ENCODE data around the gene GGA1.
"Not testable (repeated sequence)": the region's sequence is repeated elsewhere in the genome, so short reads cannot be mapped to it uniquely, and the experiment has no call there.

Gene GGA1

DNA sequence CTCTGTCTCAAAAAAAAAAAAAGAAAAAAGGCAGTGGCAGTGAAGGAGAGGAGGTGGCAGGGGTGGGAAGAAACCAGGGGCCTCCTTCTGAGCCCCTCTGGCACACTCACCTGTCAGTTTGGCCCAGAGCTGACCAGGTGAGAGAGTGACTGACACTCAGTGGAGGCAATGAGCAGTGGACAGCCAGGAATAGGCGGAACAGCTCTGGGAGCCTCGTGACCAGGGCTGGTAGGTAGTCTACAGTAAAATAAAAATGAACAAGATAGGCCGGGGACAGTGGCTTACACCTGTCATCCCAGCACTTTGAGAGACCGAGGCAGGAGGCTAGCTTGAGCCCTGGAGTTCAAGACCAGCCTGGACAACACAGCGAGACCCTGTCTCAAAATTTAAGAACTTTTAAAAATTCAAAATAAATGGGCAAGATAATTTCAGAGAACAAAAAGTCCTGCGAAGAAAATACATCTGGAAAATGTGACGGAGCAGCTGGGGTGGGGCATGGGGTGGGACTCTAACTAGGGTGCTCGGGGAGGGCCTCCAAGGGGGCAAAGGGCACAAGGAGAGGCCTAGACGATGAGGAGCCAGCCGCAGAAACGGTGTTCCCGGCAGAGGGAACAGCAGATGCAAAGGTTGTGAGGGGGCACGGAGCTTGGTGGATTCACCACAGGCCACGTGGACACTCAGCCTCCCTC lies 46.1 kb downstream of the GGA1 start:
- DNase-seq (ENCODE audit: low read depth): no peak

- no peak for DNase-seq (ENCODE audit: low read depth)
Observed at GRCh38 chr22:37655252-37655563, 46.6 kb downstream of the GGA1 start.

GRCh38 chr22:37656583-37656982 lies 47.9 kb downstream of the GGA1 start:
- DNase-seq (ENCODE audit: low read depth): not testable (repeated sequence)

- DNase-seq (ENCODE audit: low read depth): no peak
Observed at GRCh38 chr22:37657590-37658132, 49.0 kb downstream of the GGA1 start.

GRCh38 chr22:37658133-37659065 lies 49.8 kb downstream of the GGA1 start, which contains the start of gene PDXP:
TSS of gene PDXP (plus strand) at chr22:37658723. CDS start at chr22:37658783, 60 bp downstream.
- peak; percentile 100 for DNase-seq (ENCODE audit: low read depth)

- no peak for DNase-seq (ENCODE audit: low read depth)
Observed at GRCh38 chr22:37659066-37659896, 50.6 kb downstream of the GGA1 start.

- no peak for DNase-seq (ENCODE audit: low read depth)
Observed at GRCh38 chr22:37659897-37660708, 51.5 kb downstream of the GGA1 start.

DNA sequence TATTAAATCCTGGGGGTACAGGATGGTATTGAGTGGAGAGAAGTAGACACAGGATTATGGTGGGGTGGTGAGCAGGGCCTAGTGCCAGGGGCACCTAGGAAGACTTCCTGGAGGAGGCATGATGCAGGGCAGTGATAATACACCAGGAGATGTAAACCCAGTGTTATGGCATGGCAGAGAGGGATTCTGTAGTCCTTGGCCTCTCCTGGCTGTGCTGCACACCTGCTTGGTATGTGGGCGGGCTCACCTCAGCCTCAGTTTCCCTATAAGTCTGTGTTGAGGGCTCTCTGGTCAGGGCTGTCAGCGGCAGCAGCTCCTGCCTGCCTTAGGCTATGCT lies 52.0 kb downstream of the GGA1 start:
- DNase-seq (ENCODE audit: low read depth): no peak

DNA sequence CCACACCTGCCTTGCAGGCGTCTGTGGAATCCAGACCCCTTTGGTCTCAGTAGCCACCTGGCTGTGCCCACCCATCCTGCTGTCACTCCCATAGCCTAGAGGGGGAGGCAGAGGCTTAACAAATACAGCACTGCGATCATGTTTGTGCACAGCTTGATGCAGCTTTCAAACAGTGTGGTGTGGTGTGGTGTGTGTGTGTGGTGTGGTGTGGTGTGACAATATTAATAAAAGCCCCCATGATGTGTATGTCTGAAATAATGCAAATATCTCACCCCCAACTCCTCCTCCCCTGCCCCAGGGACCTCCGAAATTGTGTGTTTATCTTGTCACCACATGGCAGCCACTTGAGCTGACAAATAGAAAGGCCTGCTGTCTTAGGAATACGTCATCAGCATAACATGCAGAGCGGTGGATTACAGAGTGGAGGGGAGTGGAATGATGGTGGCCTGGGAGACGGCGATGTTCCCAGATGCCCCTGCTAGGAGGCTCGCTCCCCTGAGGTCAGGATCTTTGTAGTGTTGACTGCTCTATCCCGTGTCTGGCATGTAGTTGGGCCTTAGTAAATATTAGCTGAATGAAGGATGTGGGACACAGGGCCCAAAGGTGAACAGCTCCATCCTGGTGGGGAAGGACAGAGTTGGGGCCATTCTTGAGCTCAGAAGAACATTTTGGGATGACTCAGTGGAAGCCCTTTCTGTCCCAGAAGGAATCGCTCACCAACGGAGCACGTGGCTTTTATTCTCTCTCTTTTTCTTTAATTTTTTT lies 52.7 kb downstream of the GGA1 start:
- DNase-seq (ENCODE audit: low read depth): no peak

DNA sequence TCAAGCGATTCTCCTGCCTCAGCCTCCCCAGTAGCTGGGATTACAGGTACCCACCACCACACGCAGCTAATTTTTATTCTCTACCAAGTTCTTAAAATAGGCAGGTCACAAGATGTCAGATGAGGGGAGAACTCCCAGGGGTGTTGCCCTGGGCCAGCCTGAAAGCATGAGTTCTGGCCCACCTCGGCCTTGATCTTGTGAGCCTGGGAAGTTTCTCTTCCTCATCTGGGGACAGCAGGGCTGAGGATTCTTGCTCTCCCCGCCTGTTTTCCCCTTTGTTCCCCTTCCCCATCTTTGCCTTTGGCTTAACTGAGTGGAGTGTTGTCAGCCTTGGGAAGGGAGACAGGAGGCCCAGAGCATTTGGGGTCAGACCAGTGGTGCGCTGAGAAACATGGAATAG lies 53.4 kb downstream of the GGA1 start:
- DNase-seq (ENCODE audit: low read depth): no peak

DNA sequence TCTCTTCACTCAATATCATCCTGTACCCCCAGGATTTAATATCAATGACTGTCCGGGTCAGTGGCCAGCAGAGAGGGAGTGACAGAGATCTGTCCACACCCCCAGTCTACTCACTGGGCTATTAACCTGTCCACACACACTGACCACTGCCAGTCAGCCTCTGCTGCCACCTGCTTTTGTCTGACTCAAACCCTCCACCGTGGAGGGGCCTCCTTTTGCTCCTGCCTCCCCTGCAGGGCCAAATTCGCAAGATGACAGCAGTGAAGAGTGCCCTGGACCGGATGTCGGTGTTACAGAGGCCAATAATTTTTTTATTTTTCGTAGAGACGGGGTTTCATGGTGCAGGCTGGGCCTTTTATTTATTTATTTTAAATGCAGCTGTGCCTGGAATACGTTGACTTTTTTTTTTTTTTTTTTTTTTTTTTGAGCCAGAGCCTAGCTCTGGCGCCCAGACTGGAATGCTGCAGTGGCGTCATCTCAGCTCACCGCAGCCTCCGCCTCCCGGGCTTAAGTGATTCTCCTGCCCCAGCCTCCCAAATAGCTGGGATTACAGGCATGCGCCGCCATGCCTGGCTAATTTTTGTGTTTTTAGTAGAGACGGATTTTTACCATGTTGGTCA lies 55.0 kb downstream of the GGA1 start:
- no peak for DNase-seq (ENCODE audit: low read depth)

GRCh38 chr22:37664249-37665101 lies 55.8 kb downstream of the GGA1 start:
- no peak for DNase-seq (ENCODE audit: low read depth)

DNA sequence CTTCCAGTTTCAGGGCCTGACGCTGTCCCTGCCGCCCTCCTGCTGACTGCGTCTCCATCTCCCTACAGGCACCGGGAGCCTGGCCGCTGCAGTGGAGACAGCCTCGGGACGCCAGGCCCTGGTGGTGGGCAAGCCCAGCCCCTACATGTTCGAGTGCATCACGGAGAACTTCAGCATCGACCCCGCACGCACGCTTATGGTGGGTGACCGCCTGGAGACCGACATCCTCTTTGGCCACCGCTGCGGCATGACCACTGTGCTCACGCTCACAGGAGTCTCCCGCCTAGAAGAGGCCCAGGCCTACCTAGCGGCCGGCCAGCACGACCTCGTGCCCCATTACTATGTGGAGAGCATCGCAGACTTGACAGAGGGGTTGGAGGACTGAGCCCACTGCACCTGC lies 56.9 kb downstream of the GGA1 start:
- no peak for DNase-seq (ENCODE audit: low read depth)

DNA sequence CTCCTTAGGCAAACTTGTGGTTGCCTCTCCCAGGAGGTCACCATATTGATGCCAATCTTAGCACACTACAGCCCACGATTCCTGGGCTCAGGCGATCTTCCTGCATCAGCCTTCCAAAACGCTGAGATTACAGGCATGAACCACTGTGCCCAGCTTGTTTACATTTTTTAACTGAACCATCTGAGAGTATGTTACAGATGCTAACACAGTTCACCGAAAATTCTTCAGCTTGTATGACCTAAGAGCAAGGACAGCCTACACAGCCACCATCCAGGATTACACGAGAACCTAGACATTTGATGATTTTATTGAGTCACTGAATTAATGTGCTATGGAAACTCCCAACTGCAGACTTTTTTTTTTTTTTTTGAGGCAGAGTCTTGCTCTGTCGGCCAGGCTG lies 61.0 kb downstream of the GGA1 start:
- DNase-seq (ENCODE audit: low read depth): no peak

DNA sequence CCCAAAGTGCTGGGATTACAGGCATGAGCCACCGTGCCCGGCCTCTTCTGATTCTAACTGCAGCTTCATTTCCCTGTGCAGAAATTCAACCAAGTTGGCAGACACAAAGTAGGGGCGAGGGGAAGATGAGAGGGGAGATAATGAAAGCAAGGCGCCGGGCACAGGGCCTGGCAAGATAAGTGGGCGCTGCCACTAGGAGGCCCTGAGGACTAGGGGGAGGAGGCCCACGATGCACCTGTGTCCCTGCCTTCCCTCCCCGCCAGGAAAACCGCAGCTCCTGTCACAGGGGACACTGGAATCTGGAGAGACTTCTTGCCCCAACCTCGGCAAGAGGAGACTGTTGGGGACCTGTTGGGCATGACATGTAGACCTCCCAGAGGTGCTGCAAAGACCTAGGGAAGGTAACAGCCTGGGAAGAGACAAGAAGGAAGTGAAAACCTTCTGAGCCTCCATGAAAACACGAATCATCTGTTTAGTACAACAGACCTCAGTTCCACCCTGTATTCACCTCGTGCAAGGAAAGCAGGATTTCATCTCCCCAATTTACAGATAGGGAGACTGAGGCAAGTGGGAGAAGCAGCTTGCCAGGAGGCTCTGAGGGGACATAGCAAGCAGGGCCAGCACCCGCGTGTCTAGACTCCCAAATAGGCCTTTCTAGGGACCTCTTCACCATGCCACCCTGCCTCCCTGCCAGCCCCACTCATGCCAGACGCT lies 63.7 kb downstream of the GGA1 start:
- no peak for DNase-seq (ENCODE audit: low read depth)

- no peak for DNase-seq (ENCODE audit: low read depth)
Observed at GRCh38 chr22:37672920-37673455, 64.4 kb downstream of the GGA1 start.

DNA sequence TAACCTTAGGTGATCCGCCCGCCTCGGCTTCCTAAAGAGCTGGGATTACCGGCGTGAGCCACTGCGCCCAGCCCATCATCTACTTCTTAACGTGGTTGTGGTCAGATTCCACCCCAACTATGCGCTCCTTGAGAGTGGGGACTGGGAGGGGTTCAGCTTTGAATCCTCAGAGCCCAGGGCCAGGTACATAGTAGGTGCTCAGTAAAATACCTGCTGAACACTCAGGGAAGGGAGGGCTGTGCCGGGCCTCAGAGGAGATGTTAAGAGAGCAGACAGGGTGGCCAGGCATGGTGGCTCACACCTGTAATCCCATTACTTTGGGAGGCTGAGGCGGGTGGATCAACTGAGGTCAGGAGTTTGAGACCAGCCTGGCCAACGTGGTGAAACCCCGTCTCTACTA lies 65.6 kb downstream of the GGA1 start:
- DNase-seq (ENCODE audit: low read depth): no peak
